Measurements from ENCODE around the gene BSN.

BSN gene

GRCh38 chr3:49717959-49718857, 163.9 kb downstream of the BSN start:
- DNase-seq, result no peak

- DNase-seq, result no peak
Observed at GRCh38 chr3:49718858-49719213, 164.6 kb downstream of the BSN start.

DNA sequence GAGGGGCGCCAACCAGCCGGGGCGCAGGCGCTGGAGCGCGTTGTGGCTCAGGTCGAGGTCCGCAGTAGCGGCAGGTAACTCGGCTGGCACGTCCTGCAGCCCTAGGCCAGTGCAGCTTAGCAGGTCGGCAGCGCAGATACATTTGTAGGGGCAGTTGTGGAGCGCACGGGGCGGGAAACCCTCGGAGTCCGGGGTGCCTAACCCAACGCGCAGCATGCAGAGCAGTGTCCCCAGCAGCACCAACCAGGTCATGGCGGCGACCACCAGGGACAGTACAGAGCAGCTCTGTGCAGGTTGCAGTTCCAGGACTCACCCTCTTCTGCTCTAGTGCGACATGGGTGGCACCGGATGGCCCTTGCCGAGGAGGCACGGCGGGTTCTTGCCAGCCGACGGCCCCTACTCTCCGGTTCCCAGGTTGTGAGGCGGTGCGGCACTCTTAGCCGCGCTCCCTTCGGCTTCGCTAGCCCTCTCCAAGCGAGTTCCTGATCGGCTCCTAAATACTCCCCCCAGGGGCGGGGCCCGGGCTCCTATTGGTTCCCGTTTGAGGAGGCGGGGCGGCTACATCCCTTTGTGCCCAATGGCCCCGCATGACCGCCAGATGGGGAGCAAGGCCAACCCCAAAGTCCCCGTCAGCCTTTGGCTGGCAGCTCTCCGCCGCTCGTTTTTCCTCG, 165.1 kb downstream of the BSN start, which contains the start of gene AMIGO3:
Gene AMIGO3, minus strand, starts transcription at position 471 of the 671 bp plus-strand sequence. Its CDS starts 219 bp downstream, at position 252.
- peak; percentile 87 for DNase-seq
